Spleen (tissue), 11 donors: Measurements from ENCODE around the gene RARA. TPM values are rescaled to one million over a fixed set of nuclear protein-coding genes. Genes with fewer than 3 reads are reported as not detected.
A peak's percentile ranks its signal among the peaks of the same experiment; 100 is the strongest.
"Not testable (repeated sequence)": the region's sequence is repeated elsewhere in the genome, so short reads cannot be mapped to it uniquely, and the experiment has no call there.

Source experiments
- DNase-seq: peaks from one replicate; pipeline ENCODE4 v3.0.0-alpha.2; 2020
- H3K27ac ChIP-seq, 8 donors: fragments of 200-600 bp; sonication (generic) in 7 of 8; 1 replicate in 4 of 8; 2 replicates in 4 of 8; pipeline versions ENCODE4 v1.5.0 to v1.8.0; 2016 to 2021; ENCODE audit warnings: inconsistent platforms in 4 of 8, mild to moderate bottlenecking in 4 of 8, moderate library complexity in 1 of 8
- H3K27me3 ChIP-seq, 7 donors: fragments of 200-600 bp; sonication (generic) in 6 of 7; replicated peaks in 1 of 7; 1 replicate in 4 of 7; 2 replicates in 3 of 7; pipeline versions ENCODE4 v1.5.0 to v1.8.0; 2016 to 2021; ENCODE audit warnings: inconsistent platforms in 3 of 7, mild to moderate bottlenecking in 1 of 7
- H3K36me3 ChIP-seq, 6 donors: fragments of 200-600 bp; sonication (generic) in 5 of 6; 1 replicate in 4 of 6; 2 replicates in 2 of 6; pipeline versions ENCODE4 v1.5.0 to v1.8.0; 2016 to 2021; ENCODE audit warnings: inconsistent platforms in 2 of 6
- H3K4me1 ChIP-seq, 6 donors: fragments of 200-600 bp; sonication (generic) in 5 of 6; 1 replicate in 3 of 6; 2 replicates in 3 of 6; pipeline versions ENCODE4 v1.5.0 to v1.8.0; 2016 to 2021; ENCODE audit warnings: inconsistent platforms in 3 of 6
- H3K4me3 ChIP-seq, 8 donors: fragments of 200-600 bp; sonication (generic) in 7 of 8; 1 replicate in 4 of 8; 2 replicates in 4 of 8; pipeline versions ENCODE4 v1.5.0 to v1.8.0; 2016 to 2021; ENCODE audit warnings: inconsistent platforms in 4 of 8, mild to moderate bottlenecking in 4 of 8, moderate library complexity in 2 of 8
- H3K9me3 ChIP-seq, 8 donors: fragments of 200-600 bp; sonication (generic) in 7 of 8; 1 replicate in 4 of 8; 2 replicates in 4 of 8; pipeline versions ENCODE4 v1.5.0 to v1.8.0; 2016 to 2021; ENCODE audit warnings: inconsistent platforms in 4 of 8
- POLR2A ChIP-seq, 3 donors: fragments of 450-650 bp; IDR thresholded peaks; one replicate each; pipeline ENCODE4 v1.5.1; 2017; ENCODE audit warnings: antibody characterized with exemption in 3 of 3, mild to moderate bottlenecking in 1 of 3
- POLR2AphosphoS5 ChIP-seq, 3 donors: sonication (generic); formaldehyde crosslinking; IDR thresholded peaks; one replicate each; pipeline ENCODE4 v1.5.1; 2017; ENCODE audit warnings: antibody characterized with exemption in 3 of 3
- WGBS, 5 donors: extraction: QIAGEN DNeasy Blood & Tissue Kit in 3 of 5; methylation state at CpG; one replicate each; pipeline versions ENCODE4 v1.1.5 to v1.1.7; 2013 to 2018; 5-methylcytosine and 5-hydroxymethylcytosine counted together
- intact Hi-C: fragments of 100-400 bp; cut with DNase I; formaldehyde crosslinking; loops from one replicate; pipeline ENCODE4 v1.15.0; 2023; ENCODE audit warnings: low total_unique reads
- polyA plus RNA-seq, 3 donors: library from polyadenylated mRNA; stranded (reverse); fragments of 200-250 nt; gene quantifications; one replicate each; pipeline ENCODE4 v1.2.1, GENCODE V29; 2013
- total RNA-seq, 7 donors: library from RNA; depleted of rRNA in 3 of 7; stranded (reverse); fragments of >200 nt in 3 of 7; fragmentation: NEBNext Ultra II Directional in 4 of 7; extraction: Animal tissue kit (Norgen Biotek cat#: 25700) in 4 of 7; gene quantifications; one replicate each; pipeline versions ENCODE4 v1.1.0 to v1.2.1, GENCODE V29; 2016 to 2021
- TF ChIP-seq, protein P1 (sequence below), 11 experiments: fragments of 200-600 bp in 7 of 11; fragments of 450-650 bp in 4 of 11; sonication (generic) in 4 of 11; IDR thresholded peaks in 8 of 11; conservative IDR thresholded peaks in 3 of 11; 1 replicate in 7 of 11; 2 replicates in 4 of 11; pipeline versions ENCODE4 v1.4.0 to v1.8.0; 2016 to 2021; ENCODE audit warnings: antibody characterized with exemption in 11 of 11, inconsistent platforms in 4 of 11, mild to moderate bottlenecking in 1 of 11
- donor health status: healthy with polysubstance abuse.
- donor health status: DM: no; HTN: no; CAD: no; lungs with moderate emphysema.
- donor health status: DM: no; HTN: no; CAD: no.
- donor health status: Bipolar disorder and iron deficiency.
- donor health status: healthy.
- donor health status: DM: no; HTN: no; CAD: no.
- donor health status: DM: yes; HTN: yes; CAD: no.

Gene RARA
- total and polyA plus RNA-seq, 10 donors = 13.3 to 95.1 (median 58.9) TPM

- 94 to 98% (median 95%) methylated on average over 7 of the region's 7 CpGs for WGBS, 5 donors
- Histone ChIP-seq H3K27ac (no peak overlapping the region), H3K4me1 (peaks cover 0 to 10% (median 0%) of the 10 kb centered on the region in 6 donors), H3K36me3 (no peaks in the 10 kb centered on the region), H3K27me3 (no peaks in the 10 kb centered on the region), H3K9me3 (no peaks in the 10 kb centered on the region), H3K4me3 (no peak overlapping the region)
- TF ChIP-seq POLR2AphosphoS5 (IDR thresholded peaks at IDR 0.05) (no peak), POLR2A (IDR thresholded peaks at IDR 0.05) (no peak)
- TF ChIP-seq, protein P1, sequence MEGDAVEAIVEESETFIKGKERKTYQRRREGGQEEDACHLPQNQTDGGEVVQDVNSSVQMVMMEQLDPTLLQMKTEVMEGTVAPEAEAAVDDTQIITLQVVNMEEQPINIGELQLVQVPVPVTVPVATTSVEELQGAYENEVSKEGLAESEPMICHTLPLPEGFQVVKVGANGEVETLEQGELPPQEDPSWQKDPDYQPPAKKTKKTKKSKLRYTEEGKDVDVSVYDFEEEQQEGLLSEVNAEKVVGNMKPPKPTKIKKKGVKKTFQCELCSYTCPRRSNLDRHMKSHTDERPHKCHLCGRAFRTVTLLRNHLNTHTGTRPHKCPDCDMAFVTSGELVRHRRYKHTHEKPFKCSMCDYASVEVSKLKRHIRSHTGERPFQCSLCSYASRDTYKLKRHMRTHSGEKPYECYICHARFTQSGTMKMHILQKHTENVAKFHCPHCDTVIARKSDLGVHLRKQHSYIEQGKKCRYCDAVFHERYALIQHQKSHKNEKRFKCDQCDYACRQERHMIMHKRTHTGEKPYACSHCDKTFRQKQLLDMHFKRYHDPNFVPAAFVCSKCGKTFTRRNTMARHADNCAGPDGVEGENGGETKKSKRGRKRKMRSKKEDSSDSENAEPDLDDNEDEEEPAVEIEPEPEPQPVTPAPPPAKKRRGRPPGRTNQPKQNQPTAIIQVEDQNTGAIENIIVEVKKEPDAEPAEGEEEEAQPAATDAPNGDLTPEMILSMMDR (IDR thresholded peaks at IDR 0.05 in 8 of 11, conservative IDR thresholded peaks at IDR 0.05 in 3 of 11) = no peak
- intact Hi-C loops = no loop called here
- no peak for DNase-seq
Measured at GRCh38 chr17:40369923-40370322, 60.9 kb downstream of the RARA start.

GRCh38 chr17:40371261-40371929 is 62.4 kb downstream of the RARA start:
- DNase-seq = no peak
- no peaks in the 10 kb centered on the region for H3K9me3 ChIP-seq
- WGBS, 5 donors = 67 to 79% (median 76%) methylated on average over 16 of the region's 16 CpGs
- peaks cover 0 to 4% (median 0%) of the 10 kb centered on the region in 7 donors for H3K27me3 ChIP-seq
- intact Hi-C loops = no loop called here
- TF ChIP-seq POLR2AphosphoS5 (IDR thresholded peaks at IDR 0.05) = peak in 2 of 3 donors; percentile 20 to 34
- TF ChIP-seq, protein P1 (IDR thresholded peaks at IDR 0.05 in 8 of 11, conservative IDR thresholded peaks at IDR 0.05 in 3 of 11) = no peak
- peaks cover 0 to 8% (median 0%) of the 10 kb centered on the region in 6 donors for H3K4me1 ChIP-seq
- H3K27ac ChIP-seq = no peak overlapping the region
- no peak overlapping the region for H3K4me3 ChIP-seq
- H3K36me3 ChIP-seq = no peaks in the 10 kb centered on the region

- Histone ChIP-seq H3K9me3 (no peaks in the 10 kb centered on the region), H3K27me3 (peaks cover 0 to 4% (median 0%) of the 10 kb centered on the region in 7 donors), H3K4me3 (no peak overlapping the region), H3K36me3 (no peaks in the 10 kb centered on the region), H3K4me1 (peaks cover 0 to 8% (median 0%) of the 10 kb centered on the region in 6 donors), H3K27ac (no peak overlapping the region)
- 84 to 100% (median 98%) methylated on average over 2 of the region's 2 CpGs for WGBS, 5 donors
- DNase-seq = no peak
- intact Hi-C loops = no loop called here
- TF ChIP-seq, protein P1 (IDR thresholded peaks at IDR 0.05 in 8 of 11, conservative IDR thresholded peaks at IDR 0.05 in 3 of 11) = no peak
- no peak for TF ChIP-seq POLR2A (IDR thresholded peaks at IDR 0.05)
- no peak for TF ChIP-seq POLR2AphosphoS5 (IDR thresholded peaks at IDR 0.05)
Measured at GRCh38 chr17:40372031-40372430, 63.1 kb downstream of the RARA start.

GRCh38 chr17:40372644-40373043 is 63.7 kb downstream of the RARA start:
- H3K4me3 ChIP-seq, H3K9me3 ChIP-seq, H3K36me3 ChIP-seq, H3K27me3 ChIP-seq, H3K4me1 ChIP-seq, DNase-seq, H3K27ac ChIP-seq, intact Hi-C loops: not testable (repeated sequence)
- WGBS, 5 donors = 53 to 64% (median 58%) methylated on average over 4 of the region's 4 CpGs
